GM12878 (cell line): ENCODE measurements around the gene BTBD1. TPM values are rescaled to one million over a fixed set of nuclear protein-coding genes. Genes with fewer than 3 reads are reported as not detected.

Experiments used
- ATF2 ChIP-seq: IDR thresholded peaks from 2 replicates; pipeline ENCODE4 v1.6.1; 2012; ENCODE audit warnings: low read length, inconsistent platforms
- BACH1 ChIP-seq: fragments of 450-650 bp; IDR thresholded peaks from 2 replicates; pipeline ENCODE4 v1.6.1; 2017; ENCODE audit warnings: mild to moderate bottlenecking, borderline replicate concordance
- CBX5 ChIP-seq: sonication (generic); IDR thresholded peaks from 2 replicates; pipeline ENCODE4 v1.6.1; 2016; ENCODE audit warnings: low read depth, moderate library complexity, mild to moderate bottlenecking, inconsistent platforms
- CHD4 ChIP-seq: fragments of 200-600 bp; sonication (generic); IDR thresholded peaks from 2 replicates; pipeline ENCODE4 v1.6.1; 2016; ENCODE audit warnings: mild to moderate bottlenecking
- EED ChIP-seq: sonication (generic); IDR thresholded peaks from 2 replicates; pipeline ENCODE4 v1.6.1; 2016; ENCODE audit warnings: antibody characterized with exemption, low read depth
- ETV6 ChIP-seq, 2 experiments: fragments of 450-650 bp in 1 of 2; IDR thresholded peaks in 1 of 2; conservative IDR thresholded peaks in 1 of 2; 2 replicates each; pipeline ENCODE4 v1.6.1; 2014; ENCODE audit warnings: antibody characterized with exemption in 1 of 2, borderline replicate concordance in 1 of 2, low read depth in 1 of 2, mild to moderate bottlenecking in 1 of 2, moderate library complexity in 1 of 2
- GATAD2B ChIP-seq: fragments of 450-650 bp; conservative IDR thresholded peaks from 2 replicates; pipeline ENCODE4 v1.6.1; 2017; ENCODE audit warnings: low read depth, mild to moderate bottlenecking, moderate library complexity
- IKZF2 ChIP-seq, 2 experiments: fragments of 450-650 bp; IDR thresholded peaks; 2 replicates each; pipeline ENCODE4 v1.6.1; 2017; ENCODE audit warnings: mild to moderate bottlenecking in 2 of 2, moderate library complexity in 2 of 2
- MAX ChIP-seq: IDR thresholded peaks from 2 replicates; pipeline ENCODE4 v1.6.1; 2012; ENCODE audit warnings: low read depth, low read length, improper control_type of control experiment
- MTA3 ChIP-seq: IDR thresholded peaks from 2 replicates; pipeline ENCODE4 v1.6.1; 2012; ENCODE audit warnings: low read length, inconsistent platforms, borderline replicate concordance
- NR2C1 ChIP-seq: fragments of 450-650 bp; IDR thresholded peaks from 2 replicates; pipeline ENCODE4 v1.6.1; 2017; ENCODE audit warnings: antibody characterized with exemption, mild to moderate bottlenecking, moderate library complexity
- PML ChIP-seq: IDR thresholded peaks from 2 replicates; pipeline ENCODE4 v1.6.1; 2012; ENCODE audit warnings: low read length, inconsistent platforms
- POLR2AphosphoS5 ChIP-seq: IDR thresholded peaks from 2 replicates; pipeline ENCODE4 v1.6.1; 2011; ENCODE audit warnings: mild to moderate bottlenecking, low read length, inconsistent platforms
- RCOR1 ChIP-seq: conservative IDR thresholded peaks from 2 replicates; pipeline ENCODE4 v1.6.1; 2012; ENCODE audit warnings: low read depth, low read length, improper control_type of control experiment
- REST ChIP-seq: IDR thresholded peaks from 2 replicates; pipeline ENCODE4 v1.6.1; 2012; ENCODE audit warnings: mild to moderate bottlenecking, low read depth, low read length
- SIX5 ChIP-seq: IDR thresholded peaks from 2 replicates; pipeline ENCODE4 v1.6.1; 2011; ENCODE audit warnings: mild to moderate bottlenecking, low read depth, low read length, moderate library complexity; ENCODE audit not compliant: severe bottlenecking
- SMAD5 ChIP-seq: IDR thresholded peaks from 2 replicates; pipeline ENCODE4 v1.6.1; 2016; ENCODE audit warnings: antibody characterized with exemption, low read depth
- TAF1 ChIP-seq: IDR thresholded peaks from 2 replicates; pipeline ENCODE4 v1.6.1; 2011; ENCODE audit warnings: mild to moderate bottlenecking, low read depth, low read length, borderline replicate concordance
- polyA plus RNA-seq, 11 experiments: library from polyadenylated mRNA; depleted of rRNA in 4 of 11; unstranded in 6 of 11; stranded (reverse) in 5 of 11; fragments of >200 nt; fragmentation: Nextera tagmentation in 4 of 11; fragmentation: Illumina TruSeq in 1 of 11; extraction: Ambion mirVana in 4 of 11; extraction: Trizol in 1 of 11; gene quantifications; 1 replicate in 1 of 11; 2 replicates in 10 of 11; pipeline versions ENCODE4 v1.2.1 to v1.2.3, GENCODE V29; 2011 to 2016; ENCODE audit warnings: inconsistent platforms in 2 of 11, missing spikeins in 2 of 11, low read depth in 1 of 11
- total RNA-seq, 4 experiments: library from RNA; depleted of rRNA in 3 of 4; stranded (reverse); fragments of >200 nt in 3 of 4; fragmentation: Illumina TruSeq in 1 of 4; extraction: Trizol in 1 of 4; gene quantifications; 2 replicates each; pipeline versions ENCODE4 v1.2.1 to v1.2.3, GENCODE V29; 2013 to 2021
- TF ChIP-seq, protein P1 (sequence below): fragments of 450-650 bp; IDR thresholded peaks from 2 replicates; pipeline ENCODE4 v1.6.1; 2016; ENCODE audit warnings: mild to moderate bottlenecking
- TF ChIP-seq, protein P2 (sequence below): fragments of 450-650 bp; IDR thresholded peaks from 2 replicates; pipeline ENCODE4 v1.6.1; 2017; ENCODE audit warnings: mild to moderate bottlenecking

BTBD1 gene
- total and polyA plus RNA-seq, 10 of the 15 experiments (the other 5 are each of a cell fraction or from before 2014, with no cell fraction given), result 17.5 to 90.4 (median 73.1) TPM

GRCh38 chr15:83066734-83067637 lies at the start of gene BTBD1 (continued):
- TF ChIP-seq MAX (peak; percentile 68), ETV6 (conservative IDR thresholded peaks at IDR 0.05 in 1 of 2, IDR thresholded peaks at IDR 0.05 in 1 of 2; ENCODE audit: borderline replicate concordance in 1 of 2, low read depth in 1 of 2) (peak in 1 of 2 experiments; percentile 80; a peak in 2 of 4 replicates), TAF1 (peak; percentile 72; the same call in 1 of the 2 replicates), SIX5 (peak; percentile 15), PML (peak; percentile 86; the same call in 1 of the 2 replicates), POLR2AphosphoS5 (peak; percentile 90), BACH1 (peak; percentile 78; the same call in 1 of the 2 replicates), RCOR1 (0 out of 2 replicates have a peak, but pooled peaks have one; percentile 54), GATAD2B (peak; percentile 88), EED (no peak; the same call in 1 of the 2 replicates), IKZF2 (IDR thresholded peaks at IDR 0.05) (peak in 1 of 2 experiments; percentile 39; a peak in 2 of 4 replicates), MTA3 (no peak), REST (no peak), ATF2 (no peak), SMAD5 (no peak), CHD4 (no peak), NR2C1 (peak; percentile 37; the same call in 1 of the 2 replicates), CBX5 (no peak)
- TF ChIP-seq, protein P1, sequence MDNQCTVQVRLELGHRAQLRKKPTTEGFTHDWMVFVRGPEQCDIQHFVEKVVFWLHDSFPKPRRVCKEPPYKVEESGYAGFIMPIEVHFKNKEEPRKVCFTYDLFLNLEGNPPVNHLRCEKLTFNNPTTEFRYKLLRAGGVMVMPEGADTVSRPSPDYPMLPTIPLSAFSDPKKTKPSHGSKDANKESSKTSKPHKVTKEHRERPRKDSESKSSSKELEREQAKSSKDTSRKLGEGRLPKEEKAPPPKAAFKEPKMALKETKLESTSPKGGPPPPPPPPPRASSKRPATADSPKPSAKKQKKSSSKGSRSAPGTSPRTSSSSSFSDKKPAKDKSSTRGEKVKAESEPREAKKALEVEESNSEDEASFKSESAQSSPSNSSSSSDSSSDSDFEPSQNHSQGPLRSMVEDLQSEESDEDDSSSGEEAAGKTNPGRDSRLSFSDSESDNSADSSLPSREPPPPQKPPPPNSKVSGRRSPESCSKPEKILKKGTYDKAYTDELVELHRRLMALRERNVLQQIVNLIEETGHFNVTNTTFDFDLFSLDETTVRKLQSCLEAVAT, result no peak
- TF ChIP-seq, protein P2, sequence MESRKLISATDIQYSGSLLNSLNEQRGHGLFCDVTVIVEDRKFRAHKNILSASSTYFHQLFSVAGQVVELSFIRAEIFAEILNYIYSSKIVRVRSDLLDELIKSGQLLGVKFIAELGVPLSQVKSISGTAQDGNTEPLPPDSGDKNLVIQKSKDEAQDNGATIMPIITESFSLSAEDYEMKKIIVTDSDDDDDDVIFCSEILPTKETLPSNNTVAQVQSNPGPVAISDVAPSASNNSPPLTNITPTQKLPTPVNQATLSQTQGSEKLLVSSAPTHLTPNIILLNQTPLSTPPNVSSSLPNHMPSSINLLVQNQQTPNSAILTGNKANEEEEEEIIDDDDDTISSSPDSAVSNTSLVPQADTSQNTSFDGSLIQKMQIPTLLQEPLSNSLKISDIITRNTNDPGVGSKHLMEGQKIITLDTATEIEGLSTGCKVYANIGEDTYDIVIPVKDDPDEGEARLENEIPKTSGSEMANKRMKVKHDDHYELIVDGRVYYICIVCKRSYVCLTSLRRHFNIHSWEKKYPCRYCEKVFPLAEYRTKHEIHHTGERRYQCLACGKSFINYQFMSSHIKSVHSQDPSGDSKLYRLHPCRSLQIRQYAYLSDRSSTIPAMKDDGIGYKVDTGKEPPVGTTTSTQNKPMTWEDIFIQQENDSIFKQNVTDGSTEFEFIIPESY, result no peak
